IPS DF 4.7 (cell line): Measurements from ENCODE around the gene NCKAP5.
"Not testable (repeated sequence)": the region's sequence is repeated elsewhere in the genome, so short reads cannot be mapped to it uniquely, and the experiment has no call there.

Experiments used
- DNase-seq: peaks from one replicate; pipeline ENCODE4 v3.0.0-alpha.2; 2013; ENCODE audit warnings: low spot score; ENCODE audit errors: extremely low read depth

The NCKAP5 gene

DNA sequence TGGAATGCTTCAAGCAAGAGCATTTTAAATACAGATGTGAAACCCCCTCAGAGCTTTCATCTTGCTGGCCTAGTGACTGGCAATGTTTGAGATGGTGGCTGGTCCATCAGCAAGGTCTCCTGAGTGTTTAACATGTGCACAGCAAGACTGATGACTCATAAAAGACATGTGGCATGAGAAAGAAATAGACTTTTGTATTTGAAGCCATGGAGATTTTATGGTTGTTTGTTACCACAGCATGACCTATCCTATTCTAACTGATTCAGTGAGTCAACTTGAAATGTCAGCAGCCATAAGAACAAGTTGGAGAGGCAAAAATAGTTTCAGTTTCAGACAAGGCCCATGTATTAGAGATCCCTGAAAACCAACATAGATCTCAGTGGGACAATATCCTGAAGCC is 743.5 kb downstream of the NCKAP5 start:
- DNase-seq = no peak

DNA sequence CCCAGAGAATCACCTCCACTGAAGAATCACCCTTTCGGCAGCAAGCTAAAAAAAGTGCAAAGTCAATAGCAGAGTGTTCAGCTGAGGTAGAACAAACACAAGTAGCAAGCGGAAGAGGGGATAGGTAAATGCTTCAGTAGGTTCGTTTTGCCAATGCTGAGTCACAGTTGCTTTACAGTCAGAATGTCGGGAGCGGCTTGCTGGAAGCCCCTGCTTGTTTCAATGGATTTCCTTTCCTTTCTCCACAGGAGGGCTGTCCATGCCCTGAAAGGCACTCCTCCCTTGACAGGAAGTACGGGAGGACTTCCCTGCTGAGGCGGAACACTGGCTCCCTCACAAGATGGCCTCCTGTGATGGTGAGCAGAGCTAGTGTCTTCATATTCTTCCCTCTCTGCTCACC is 752.0 kb downstream of the NCKAP5 start:
- no peak for DNase-seq

DNA sequence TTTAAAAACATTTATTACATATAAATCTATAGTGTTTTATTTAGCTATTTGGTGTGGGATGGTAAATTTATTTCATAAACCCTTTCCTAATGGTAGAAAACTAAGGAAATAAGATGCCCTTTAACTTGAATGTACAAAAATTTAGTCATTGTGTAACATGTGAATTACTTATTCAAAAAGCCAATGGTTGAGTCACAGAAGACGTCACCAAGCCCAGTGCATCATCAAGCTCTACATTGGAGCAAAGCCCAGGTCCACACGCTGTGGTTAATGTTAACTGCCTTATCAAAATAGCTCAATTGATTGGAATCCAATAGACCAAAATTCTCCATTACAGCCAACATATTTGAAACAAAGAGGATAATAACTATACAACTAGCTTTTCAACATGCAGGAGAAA is 752.7 kb downstream of the NCKAP5 start:
- no peak for DNase-seq

DNA sequence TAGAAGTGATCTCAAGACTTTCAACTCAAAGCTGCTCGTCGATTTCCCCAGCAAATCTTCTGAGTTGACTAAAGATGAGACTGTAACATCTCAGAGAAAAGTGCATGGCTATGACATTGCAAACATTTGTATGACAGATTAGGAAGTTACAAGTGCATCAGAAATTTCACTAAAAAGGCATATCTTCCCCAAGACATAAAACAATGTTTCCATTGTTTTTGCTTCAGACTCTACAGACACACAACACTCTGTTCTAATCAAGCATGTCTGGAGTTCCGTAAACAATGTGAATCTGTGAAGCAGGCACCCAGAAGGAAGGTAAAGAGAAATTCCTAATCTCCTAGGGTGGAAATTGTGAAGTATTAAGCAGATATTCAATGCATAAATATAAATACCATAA is 753.6 kb downstream of the NCKAP5 start:
- no peak for DNase-seq

DNA sequence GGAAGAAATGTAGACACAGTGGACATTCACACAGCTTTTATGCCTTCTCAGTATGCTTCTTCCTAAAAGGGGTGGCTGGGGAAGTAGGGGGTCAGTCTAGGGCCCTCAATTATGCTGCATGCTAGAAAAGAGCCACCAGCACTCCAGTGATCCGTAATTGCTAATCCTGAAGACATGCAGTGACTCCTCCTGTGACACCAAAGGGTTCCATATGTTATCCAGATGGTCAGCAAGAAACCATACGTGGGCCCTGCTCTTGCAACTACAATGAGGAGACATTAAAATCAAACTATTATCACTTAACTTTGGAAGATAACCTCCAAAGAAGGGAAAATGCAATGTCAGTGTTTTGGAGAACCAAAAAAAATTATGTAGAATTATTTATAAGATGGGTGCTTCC is 754.8 kb downstream of the NCKAP5 start:
- DNase-seq = no peak

DNA sequence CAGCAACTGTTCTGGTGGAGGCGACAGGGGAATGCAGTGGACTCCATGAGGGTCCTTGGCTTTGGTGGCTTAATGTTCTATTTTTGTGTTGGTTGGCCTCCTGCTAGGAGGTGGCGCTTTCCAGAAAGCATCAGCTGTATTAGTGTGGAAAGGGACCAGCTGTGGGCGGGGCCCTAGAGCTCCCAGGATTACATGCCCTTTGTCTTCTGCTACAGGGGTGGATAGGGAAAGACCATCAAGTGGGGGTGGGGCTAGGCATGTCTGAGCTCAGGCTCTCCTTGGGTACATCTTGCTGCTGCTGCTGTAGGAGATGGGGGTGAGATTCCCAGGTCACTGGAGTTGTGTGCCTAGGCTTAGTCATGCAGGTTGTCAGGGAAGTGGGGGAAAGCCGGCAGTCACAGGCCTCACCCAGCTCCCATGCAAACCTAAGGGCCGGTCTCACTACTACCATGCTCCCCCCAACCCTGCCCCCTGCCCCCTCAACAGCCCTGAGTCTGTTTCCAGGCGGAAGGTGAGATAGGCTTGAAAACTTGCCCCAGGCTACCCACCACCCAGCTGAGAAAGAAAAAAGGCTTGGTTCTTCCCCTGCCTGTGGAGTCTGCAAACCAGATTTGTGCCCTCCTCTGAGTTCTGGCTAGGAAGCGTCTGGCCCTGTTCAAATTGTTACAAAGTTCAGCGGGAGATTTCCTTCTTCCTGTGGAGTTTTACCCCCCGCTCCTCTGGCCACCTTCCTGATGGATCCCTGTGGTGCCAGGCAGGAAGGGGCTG is 756.9 kb downstream of the NCKAP5 start:
- no peak for DNase-seq

DNA sequence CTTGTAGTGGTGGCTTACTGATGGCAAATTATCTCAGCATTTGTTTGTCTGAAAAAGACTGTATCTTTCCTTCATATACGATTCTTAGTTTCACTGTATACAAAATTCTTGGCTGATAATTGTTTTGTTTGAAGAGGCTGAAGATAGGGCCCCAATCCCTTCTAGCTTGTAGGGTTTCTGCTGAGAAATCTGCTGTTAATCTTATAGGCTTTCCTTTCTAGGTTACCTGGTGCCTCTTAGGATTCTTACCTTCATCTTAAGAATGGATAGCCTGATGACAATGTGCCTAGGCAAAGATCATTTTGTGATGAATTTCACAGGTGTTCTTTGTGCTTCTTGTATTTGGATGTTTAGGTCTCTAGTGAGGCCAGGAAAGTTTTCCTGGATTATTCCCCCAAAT is 758.3 kb downstream of the NCKAP5 start:
- DNase-seq = not testable (repeated sequence)

DNA sequence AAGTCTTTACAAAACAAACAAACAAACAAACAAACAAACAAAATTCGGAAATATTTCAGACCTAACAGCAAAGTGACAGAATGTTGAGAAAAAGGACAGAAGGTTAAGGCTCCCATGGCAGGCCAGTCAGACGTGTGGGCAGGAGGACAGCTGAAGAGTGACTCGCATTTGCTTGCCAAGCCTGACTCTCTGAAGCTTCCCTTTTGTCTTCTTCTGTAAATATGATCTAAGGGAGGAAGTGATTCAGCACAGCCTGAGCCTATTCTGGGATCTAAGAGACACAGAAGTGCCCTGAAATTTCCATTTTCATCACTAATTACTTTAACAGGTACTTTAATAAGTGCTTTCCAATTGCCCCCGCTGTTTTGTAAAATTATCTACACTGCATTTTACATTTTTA is 764.2 kb downstream of the NCKAP5 start:
- no peak for DNase-seq

DNA sequence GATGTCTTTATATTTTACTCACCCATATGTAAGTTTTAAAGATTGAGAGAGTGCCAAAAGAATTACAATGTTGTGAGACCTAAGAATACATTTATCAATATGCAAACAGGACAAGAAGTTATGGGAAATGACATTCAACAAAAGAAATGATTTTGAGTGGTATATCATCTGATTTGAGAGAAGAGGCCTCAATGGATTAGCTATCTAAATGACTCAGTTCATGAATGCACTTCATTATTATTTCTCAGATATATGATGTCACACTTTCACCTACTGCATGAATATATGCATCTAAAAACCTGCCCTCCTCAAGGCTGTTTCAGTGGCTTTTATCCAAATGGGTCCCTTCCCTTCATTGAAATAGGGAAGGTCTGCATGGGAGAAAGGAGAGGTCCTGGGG is 769.9 kb downstream of the NCKAP5 start:
- no peak for DNase-seq

DNA sequence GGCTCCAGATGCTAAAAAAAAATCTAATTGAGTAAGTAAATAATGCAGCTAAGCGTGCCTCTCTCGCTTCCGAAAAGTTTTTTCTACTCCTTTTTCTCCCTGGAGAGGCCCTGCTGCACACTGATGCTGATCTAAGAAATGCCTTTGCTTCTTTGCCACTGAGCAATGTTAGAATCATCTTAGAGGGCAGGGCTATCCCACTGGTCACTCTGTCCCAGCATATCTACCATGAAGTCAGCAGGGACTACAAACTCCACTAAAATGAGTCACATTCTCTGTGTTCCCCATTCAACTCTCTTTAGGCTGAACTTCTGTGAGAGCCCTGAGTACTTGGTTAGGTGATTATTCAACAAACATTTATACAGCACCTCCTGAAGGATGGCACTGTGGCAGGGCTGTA is 770.7 kb downstream of the NCKAP5 start:
- DNase-seq = no peak

DNA sequence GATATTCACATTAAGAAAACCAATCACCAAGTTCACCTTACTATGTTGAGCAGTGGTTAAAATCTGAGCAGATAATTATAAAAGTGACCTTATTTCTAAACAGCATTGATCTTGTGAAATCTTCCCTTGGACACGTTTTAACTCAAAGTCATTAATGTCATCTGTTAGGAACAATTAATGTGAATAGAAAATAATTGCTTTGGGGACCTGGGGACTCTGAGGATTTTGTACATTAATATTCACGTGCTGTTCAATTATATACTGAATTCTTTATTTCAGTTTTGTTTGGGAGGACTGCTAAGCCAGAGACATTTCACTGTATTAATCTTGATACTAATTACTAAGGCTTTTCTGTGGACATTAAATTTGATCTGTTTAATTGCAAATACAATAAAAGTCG is 771.2 kb downstream of the NCKAP5 start:
- DNase-seq = no peak

DNA sequence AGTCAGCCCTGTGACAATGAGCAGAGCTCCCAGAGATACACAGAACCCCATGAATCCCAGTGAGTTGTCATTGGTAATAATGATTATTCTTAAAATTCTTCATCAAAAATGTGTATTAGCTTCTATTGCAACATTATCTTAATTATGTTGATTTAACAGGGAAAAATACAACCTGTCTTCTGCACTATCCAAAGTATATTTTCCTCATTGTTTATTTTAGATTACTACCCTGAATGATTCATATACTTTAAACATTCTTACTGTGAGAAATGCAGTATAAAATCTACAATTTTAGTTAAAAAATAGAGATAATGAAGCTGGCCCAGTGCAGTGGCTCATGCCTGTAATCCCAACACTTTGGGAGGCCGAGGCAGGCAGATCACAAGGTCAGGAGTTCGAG is 773.0 kb downstream of the NCKAP5 start:
- DNase-seq = no peak

DNA sequence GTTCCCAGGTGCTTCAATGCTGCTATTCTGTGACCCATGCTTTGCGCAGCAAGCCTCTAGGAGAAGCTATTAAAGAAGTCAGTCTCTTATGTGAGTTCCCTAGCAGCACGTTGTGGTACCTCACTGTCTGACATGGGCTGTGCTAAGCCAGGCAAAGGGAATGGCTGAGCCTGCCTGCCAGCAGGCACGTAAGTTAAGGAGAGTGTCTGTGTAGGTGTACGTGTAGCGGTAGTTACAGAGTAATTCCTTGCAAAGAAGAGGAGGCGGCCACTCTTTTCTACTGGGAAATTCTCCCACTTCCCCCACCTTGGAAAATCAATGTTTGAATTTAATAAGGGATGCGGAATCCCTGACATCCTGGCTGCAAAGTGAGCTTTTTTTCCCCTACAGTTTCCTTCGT is 774.7 kb downstream of the NCKAP5 start:
- no peak for DNase-seq

DNA sequence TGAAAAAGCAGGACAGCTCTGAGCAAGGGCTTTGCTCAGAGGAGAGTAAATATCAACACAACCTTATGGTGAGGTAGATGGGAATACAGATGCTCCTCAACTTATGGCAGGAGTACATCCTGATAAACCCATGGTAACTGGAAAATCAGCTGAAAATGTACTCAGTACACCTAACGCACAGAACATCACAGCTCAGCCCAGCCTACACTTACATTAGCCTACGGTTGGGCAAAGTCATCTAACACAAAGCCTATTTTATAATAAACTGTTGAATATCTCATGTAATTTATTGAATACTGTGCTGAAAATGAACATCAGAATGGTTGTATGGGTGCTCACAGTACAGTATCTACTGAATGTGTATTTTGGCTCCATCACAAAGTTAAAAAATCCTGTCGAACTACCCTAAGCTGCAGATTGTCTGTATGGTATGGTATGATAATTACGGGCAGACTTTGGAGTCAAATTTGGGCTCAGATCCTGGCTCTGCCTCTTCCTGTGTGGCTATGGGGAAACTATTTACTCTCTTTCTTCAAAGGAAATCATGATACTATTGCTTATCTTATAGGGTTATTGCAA is 778.0 kb downstream of the NCKAP5 start:
- DNase-seq = no peak

DNA sequence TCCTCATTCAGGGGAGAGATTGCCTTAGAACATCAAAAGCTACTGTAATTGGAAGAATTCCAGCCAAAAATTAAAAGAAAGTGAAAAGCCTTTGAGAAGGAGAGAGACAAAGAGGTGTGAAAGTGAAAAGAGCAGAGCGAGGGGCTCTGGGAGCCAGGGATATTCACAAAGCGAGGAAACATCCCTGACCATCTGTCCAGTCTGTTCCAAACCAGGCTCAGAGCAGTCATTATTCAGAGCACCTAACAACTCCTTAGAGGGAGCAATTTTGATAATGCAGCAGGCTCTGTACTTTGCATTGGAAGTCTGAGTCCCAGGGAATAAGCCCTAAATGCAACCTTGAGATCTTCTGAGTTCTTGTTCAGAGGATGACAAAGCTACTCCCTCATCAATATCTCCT is 779.2 kb downstream of the NCKAP5 start:
- no peak for DNase-seq

DNA sequence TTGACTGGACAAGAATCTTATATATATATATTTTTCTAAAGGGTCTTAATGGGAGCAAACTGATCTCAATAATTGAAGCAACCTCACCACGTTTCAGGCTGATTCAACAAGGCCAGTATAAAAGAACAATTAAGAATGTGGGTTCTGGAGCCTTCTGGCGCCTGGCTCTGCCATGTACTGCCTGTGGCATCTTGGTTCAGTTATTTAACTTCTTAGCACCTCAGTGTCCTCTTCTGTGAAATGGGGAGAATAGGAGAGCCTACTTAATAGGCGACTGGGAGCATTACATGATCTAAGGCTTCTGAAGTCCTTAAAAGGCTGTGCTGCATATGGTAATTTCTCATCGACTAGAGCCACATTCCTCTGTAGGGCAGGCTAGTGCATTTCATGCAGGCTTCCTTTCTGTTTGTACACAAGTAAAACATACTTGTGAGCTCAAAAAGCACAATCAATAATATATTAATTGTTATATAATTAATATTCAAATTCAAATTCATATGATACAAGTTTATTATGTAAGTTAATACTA is 779.9 kb downstream of the NCKAP5 start:
- no peak for DNase-seq

DNA sequence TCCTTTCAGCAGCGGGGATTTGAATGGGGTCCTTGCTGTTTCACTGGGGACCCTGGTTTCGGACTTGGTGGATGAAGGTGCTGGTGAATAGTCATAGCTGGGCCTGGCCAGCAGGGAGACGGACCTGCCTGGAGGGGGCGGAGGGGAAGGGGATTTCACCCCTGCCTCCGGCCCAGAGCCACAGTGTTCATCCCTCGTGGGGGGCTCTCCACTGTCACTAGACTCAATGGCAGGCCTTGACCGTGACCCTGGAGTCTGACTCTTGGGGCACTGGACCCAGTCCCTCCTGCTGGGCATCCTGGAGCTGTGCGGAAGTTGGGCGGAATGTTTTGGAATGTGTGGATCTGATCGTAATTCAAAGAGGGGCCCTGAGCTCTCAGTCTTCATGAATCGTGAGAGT is 784.4 kb downstream of the NCKAP5 start:
- DNase-seq = no peak

DNA sequence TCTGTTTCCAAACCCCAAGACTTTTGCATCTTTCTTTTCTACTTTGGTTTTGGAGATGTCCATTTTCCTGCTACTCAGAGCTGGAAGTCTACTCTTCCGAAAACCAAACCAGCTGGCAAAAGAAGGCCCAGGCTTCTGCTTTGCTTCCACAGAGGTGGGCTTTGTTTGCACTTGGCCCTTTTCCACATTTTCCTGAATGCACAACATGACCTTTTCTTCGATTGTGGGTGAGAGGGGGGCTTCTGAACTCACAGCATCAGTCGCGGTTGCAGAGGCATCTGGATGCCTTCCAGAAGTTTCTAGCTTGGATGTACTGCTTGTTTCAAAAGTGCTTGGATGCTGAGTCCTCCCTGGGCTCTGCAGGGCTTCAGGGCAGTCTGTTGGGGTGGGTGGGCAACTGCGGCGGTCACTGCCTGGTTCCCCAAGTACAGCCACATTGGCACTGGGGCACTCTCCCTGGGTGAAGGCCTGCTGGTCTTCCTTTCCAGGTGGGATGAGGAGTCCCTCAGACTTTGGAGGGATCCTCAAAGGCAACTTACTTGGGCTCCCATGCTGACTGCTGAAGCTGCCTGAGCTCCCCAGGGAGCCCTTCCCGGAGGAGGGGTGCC is 786.0 kb downstream of the NCKAP5 start:
- no peak for DNase-seq

DNA sequence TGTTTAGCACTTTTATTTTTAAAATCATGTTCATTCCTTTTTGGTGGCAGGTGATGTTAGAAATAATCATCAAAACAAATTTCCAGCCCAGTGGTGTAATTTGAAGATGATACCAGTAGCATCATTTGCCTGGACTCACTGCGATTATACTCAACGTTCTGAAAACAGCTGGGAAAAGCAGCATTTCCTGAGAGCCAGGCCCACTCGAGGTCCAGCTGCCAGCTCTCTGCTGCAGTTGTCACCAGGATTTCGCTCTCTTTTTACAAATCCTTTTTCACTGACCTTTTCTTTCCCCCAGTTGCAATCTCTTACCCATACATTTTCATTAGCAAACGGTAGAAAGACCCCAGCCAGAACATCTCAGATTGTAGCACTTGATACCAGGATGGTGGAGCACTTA is 787.6 kb downstream of the NCKAP5 start:
- no peak for DNase-seq

DNA sequence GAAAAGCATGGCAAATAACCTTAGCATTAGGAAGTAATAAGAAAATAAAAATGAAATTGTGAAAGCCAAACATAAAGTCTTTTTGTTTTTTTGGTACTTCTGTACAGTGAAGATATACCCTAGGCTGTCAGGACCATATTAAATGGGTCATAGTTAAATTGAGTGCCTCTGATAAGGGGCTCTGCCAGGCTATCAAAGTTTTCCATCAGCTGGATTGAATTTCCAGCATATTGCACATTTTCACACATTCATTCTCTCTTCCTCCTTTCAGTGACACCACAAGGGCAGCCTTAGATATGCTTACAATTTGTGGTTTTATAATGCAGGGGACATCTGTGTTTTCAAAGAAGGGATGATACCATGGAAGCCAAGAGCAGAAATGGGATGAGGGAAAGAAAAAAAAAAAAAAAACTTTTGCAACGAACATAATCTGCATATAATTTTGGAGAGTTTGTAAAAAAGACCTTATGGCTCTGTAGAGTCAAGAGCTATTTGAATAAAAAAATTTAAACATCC is 789.0 kb downstream of the NCKAP5 start:
- no peak for DNase-seq

DNA sequence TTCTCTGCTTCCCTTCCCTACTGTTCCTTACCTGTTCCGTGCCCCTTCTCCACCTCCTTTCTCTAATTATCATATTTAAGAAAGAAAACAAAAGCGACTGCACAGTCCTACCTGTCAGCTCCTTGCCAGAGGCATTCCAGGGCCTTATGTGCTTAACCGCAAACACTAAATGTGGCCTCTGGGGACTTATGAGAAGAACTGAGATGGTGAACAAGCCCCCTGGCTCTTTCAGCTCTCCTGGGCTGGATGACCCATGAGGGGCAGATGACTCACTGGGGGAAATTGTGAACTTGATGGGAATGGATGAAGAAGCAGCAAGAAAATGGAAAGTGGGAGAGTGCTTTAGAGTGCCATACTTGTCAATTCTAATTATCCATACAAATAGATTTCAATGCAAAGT is 792.0 kb downstream of the NCKAP5 start:
- DNase-seq = no peak

DNA sequence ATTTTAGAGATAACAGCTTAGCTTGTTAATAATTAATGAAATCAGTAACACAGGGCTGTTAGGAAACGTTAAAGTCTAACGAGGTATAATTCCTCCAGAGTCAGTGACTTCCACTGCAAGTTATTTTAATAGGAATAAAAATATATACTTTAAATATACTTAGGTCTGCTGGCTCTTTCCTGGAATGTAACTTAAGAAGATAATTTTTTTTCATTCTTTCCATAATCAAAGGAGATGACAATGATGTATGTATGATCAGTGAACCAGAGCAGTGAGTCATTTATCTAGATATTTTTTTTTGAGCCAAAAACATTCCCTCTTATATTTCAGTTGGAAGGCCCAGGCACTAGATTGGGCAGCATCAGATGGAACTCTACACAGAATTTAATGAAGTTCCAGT is 794.1 kb downstream of the NCKAP5 start:
- no peak for DNase-seq

DNA sequence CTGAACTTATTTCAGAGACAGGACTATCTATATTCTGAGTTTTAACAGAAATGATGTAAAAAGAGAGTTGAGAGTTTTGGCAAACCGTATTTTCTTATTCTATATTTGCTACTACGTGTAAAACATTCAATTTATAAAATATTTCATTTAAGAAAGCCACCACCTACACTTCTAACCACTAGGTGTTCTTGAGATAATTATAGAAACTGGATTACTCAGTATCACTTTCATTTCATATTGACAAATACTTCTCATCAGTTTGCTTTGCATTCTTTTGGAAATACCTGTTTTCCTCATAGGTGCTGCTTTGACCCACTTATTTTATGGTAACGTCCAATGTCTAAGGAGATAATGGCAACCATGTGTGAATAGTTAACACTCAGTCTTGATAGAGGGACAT is 794.9 kb downstream of the NCKAP5 start:
- no peak for DNase-seq
